Prostate gland (tissue), 2 donors: ENCODE measurements around the gene ROBO1. TPM values are rescaled to one million over a fixed set of nuclear protein-coding genes. Genes with fewer than 3 reads are reported as not detected.

Experiments used
- DNase-seq: peaks from one replicate; pipeline ENCODE4 v3.0.0-alpha.2; 2019; ENCODE audit warnings: low spot score
- H3K27ac ChIP-seq, 2 donors: fragments of 200-600 bp; sonication (generic); 2 replicates each; pipeline ENCODE4 v1.5.1; 2017 to 2019
- H3K27me3 ChIP-seq: fragments of 200-600 bp; sonication (generic); replicated peaks from 2 replicates; pipeline ENCODE4 v1.5.1; 2019; ENCODE audit not compliant: insufficient read depth
- H3K36me3 ChIP-seq, 2 donors: fragments of 200-600 bp; sonication (generic); 1 replicate in 1 of 2; 2 replicates in 1 of 2; pipeline versions ENCODE4 v1.5.1 to v1.8.1; 2017 to 2019
- H3K4me1 ChIP-seq: fragments of 200-600 bp; sonication (generic); replicated peaks from 2 replicates; pipeline ENCODE4 v1.5.1; 2019
- H3K4me3 ChIP-seq, 2 donors: fragments of 200-600 bp; sonication (generic); 2 replicates each; pipeline ENCODE4 v1.5.1; 2017 to 2019
- H3K9me3 ChIP-seq: fragments of 200-600 bp; sonication (generic); 2 replicates; pipeline ENCODE4 v1.5.1; 2017
- POLR2A ChIP-seq: fragments of 450-650 bp; IDR thresholded peaks from one replicate; pipeline ENCODE4 v1.6.1; 2016; ENCODE audit warnings: antibody characterized with exemption, mild to moderate bottlenecking
- POLR2AphosphoS5 ChIP-seq: sonication (generic); formaldehyde crosslinking; IDR thresholded peaks from one replicate; pipeline ENCODE4 v1.6.1; 2017; ENCODE audit warnings: antibody characterized with exemption
- WGBS: methylation state at CpG from one replicate; pipeline ENCODE4 v1.1.5; 2018; 5-methylcytosine and 5-hydroxymethylcytosine counted together
- intact Hi-C: fragments of 100-400 bp; cut with DNase I; formaldehyde crosslinking; loops from one replicate; pipeline ENCODE4 v1.14.2; 2022
- total RNA-seq, 2 donors: library from RNA; depleted of rRNA; stranded (reverse); fragments of >200 nt; gene quantifications; one replicate each; pipeline ENCODE4 v1.1.0, GENCODE V29; 2016
- TF ChIP-seq, protein P1 (sequence below), 4 experiments: fragments of 200-600 bp in 2 of 4; fragments of 450-650 bp in 2 of 4; sonication (generic) in 2 of 4; IDR thresholded peaks; 1 replicate in 3 of 4; 2 replicates in 1 of 4; pipeline ENCODE4 v1.5.1; 2016 to 2019; ENCODE audit warnings: antibody characterized with exemption in 4 of 4, mild to moderate bottlenecking in 2 of 4, moderate library complexity in 2 of 4

Gene ROBO1
- total RNA-seq, 2 donors from 2014 or later = 37.6 to 50.8 TPM

GRCh38 chr3:78871048-78871447, 896.8 kb downstream of the ROBO1 start:
- 97% methylated on average over 4 of the region's 4 CpGs for WGBS
- no peak overlapping the region for H3K27ac ChIP-seq
- H3K27me3 ChIP-seq = no peaks in the 10 kb centered on the region
- H3K9me3 ChIP-seq = no peaks in the 10 kb centered on the region
- no peaks in the 10 kb centered on the region for H3K36me3 ChIP-seq
- DNase-seq = no peak
- no peak overlapping the region for H3K4me3 ChIP-seq
- TF ChIP-seq POLR2A = no peak
- intact Hi-C loops = no loop called here
- no peaks in the 10 kb centered on the region for H3K4me1 ChIP-seq

DNA sequence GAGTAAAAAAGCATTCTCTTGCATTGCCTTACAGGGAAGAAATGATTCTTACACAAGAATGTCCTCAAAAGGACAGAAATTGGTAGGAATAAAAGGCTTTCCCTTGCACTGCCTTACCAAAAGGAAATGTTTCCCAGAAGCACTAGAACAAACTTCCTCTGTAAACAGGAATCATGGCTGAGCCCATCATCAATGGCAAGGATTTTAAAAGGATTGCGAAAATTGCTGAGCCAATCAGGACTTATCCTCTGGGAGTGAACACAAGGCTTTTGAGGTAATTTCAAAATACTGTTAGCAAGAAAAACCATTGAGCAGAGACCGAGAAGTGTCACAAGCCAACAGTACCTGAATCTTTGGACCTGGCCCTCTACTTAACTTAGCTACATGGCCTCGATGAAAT, 897.3 kb downstream of the ROBO1 start:
- WGBS = 97% methylated on average over 3 of the region's 3 CpGs

DNA sequence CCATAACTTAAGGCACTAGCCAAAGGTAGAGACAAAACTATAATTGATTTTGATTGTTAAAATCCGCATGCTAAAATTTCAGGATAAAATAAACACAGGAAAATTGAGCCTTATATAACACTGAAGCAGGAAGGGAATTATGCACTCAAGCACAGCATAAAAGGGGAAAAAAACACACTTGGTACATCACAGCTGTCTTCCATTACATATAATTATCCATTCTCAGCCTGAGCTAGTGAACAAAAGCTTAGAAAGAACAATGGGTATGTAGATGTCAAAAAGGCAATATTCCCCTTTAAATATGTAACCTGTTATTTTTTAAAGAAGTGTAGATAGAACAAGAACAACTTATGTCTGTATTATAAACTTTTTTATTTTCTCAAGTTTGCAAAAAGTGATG, 899.2 kb downstream of the ROBO1 start:
- TF ChIP-seq POLR2A = no peak
- TF ChIP-seq, protein P1, sequence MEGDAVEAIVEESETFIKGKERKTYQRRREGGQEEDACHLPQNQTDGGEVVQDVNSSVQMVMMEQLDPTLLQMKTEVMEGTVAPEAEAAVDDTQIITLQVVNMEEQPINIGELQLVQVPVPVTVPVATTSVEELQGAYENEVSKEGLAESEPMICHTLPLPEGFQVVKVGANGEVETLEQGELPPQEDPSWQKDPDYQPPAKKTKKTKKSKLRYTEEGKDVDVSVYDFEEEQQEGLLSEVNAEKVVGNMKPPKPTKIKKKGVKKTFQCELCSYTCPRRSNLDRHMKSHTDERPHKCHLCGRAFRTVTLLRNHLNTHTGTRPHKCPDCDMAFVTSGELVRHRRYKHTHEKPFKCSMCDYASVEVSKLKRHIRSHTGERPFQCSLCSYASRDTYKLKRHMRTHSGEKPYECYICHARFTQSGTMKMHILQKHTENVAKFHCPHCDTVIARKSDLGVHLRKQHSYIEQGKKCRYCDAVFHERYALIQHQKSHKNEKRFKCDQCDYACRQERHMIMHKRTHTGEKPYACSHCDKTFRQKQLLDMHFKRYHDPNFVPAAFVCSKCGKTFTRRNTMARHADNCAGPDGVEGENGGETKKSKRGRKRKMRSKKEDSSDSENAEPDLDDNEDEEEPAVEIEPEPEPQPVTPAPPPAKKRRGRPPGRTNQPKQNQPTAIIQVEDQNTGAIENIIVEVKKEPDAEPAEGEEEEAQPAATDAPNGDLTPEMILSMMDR (IDR thresholded peaks at IDR 0.05) = no peak
- TF ChIP-seq POLR2AphosphoS5 = no peak
- Histone ChIP-seq H3K4me3 (no peak overlapping the region), H3K27ac (no peak overlapping the region), H3K9me3 (no peaks in the 10 kb centered on the region), H3K4me1 (no peaks in the 10 kb centered on the region), H3K36me3 (no peaks in the 10 kb centered on the region), H3K27me3 (no peaks in the 10 kb centered on the region)
- intact Hi-C loops = no loop called here
- DNase-seq = no peak
- WGBS = 79% methylated on average over 1 of the region's 1 CpG

More for the DNA sequence above, 897.3 kb downstream of the ROBO1 start:
- intact Hi-C loops = no loop called here
- no peaks in the 10 kb centered on the region for H3K36me3 ChIP-seq
- no peaks in the 10 kb centered on the region for H3K27me3 ChIP-seq
- no peak for DNase-seq
- no peak overlapping the region for H3K27ac ChIP-seq
- H3K4me3 ChIP-seq = no peak overlapping the region
- TF ChIP-seq POLR2A (no peak), POLR2AphosphoS5 (no peak)
- TF ChIP-seq, protein P1 (IDR thresholded peaks at IDR 0.05) = no peak
- H3K4me1 ChIP-seq = no peaks in the 10 kb centered on the region
- H3K9me3 ChIP-seq = no peaks in the 10 kb centered on the region

- no peak for DNase-seq
- no peak overlapping the region for H3K4me3 ChIP-seq
- no peaks in the 10 kb centered on the region for H3K36me3 ChIP-seq
- no peaks in the 10 kb centered on the region for H3K9me3 ChIP-seq
- no peaks in the 10 kb centered on the region for H3K4me1 ChIP-seq
- intact Hi-C loops = no loop called here
- no peaks in the 10 kb centered on the region for H3K27me3 ChIP-seq
- 39% methylated on average over 7 of the region's 7 CpGs for WGBS
- no peak overlapping the region for H3K27ac ChIP-seq
- TF ChIP-seq, protein P1 (IDR thresholded peaks at IDR 0.05) = no peak
- no peak for TF ChIP-seq POLR2AphosphoS5
- no peak for TF ChIP-seq POLR2A
Observed at GRCh38 chr3:78867409-78868372, 900.1 kb downstream of the ROBO1 start.

GRCh38 chr3:78863306-78864203, 904.2 kb downstream of the ROBO1 start:
- Histone ChIP-seq H3K9me3 (no peaks in the 10 kb centered on the region), H3K4me3 (no peak overlapping the region), H3K27me3 (no peaks in the 10 kb centered on the region), H3K36me3 (no peaks in the 10 kb centered on the region), H3K4me1 (no peaks in the 10 kb centered on the region), H3K27ac (no peak overlapping the region)
- 67% methylated on average over 5 of the region's 5 CpGs for WGBS
- intact Hi-C loops = no loop called here
- DNase-seq = no peak
- TF ChIP-seq, protein P1 (IDR thresholded peaks at IDR 0.05) = no peak
- TF ChIP-seq POLR2A (no peak), POLR2AphosphoS5 (no peak)
